Gastroesophageal sphincter (tissue), 4 donors: ENCODE data around the gene ITGAL. TPM values are rescaled to one million over a fixed set of nuclear protein-coding genes. Genes with fewer than 3 reads are reported as not detected.

Experiments
- ATAC-seq: fragments of 150-250 bp; one replicate; pipeline ENCODE4 v1.9.1; 2016; ENCODE audit warnings: mild to moderate bottlenecking, moderate library complexity
- H3K27ac ChIP-seq, 4 donors: fragments of 200-600 bp; sonication (generic) in 3 of 4; 1 replicate in 3 of 4; 2 replicates in 1 of 4; pipeline ENCODE4 v1.5.1; 2016 to 2019
- H3K27me3 ChIP-seq: fragments of 200-600 bp; sonication (generic); one replicate; pipeline ENCODE4 v1.5.1; 2019
- H3K36me3 ChIP-seq, 2 donors: fragments of 200-600 bp; sonication (generic); one replicate each; pipeline ENCODE4 v1.5.1; 2019; ENCODE audit warnings: control low read depth in 1 of 2
- H3K4me1 ChIP-seq, 3 donors: fragments of 200-600 bp; sonication (generic); 1 replicate in 2 of 3; 2 replicates in 1 of 3; pipeline ENCODE4 v1.5.1; 2016 to 2019; ENCODE audit warnings: control low read depth in 2 of 3
- H3K4me3 ChIP-seq, 2 donors: fragments of 200-600 bp; sonication (generic); one replicate each; pipeline ENCODE4 v1.5.1; 2019; ENCODE audit warnings: mild to moderate bottlenecking in 1 of 2, moderate library complexity in 1 of 2
- H3K9me3 ChIP-seq, 3 donors: fragments of 200-600 bp; sonication (generic); one replicate each; pipeline ENCODE4 v1.5.1; 2017 to 2019; ENCODE audit warnings: control low read depth in 2 of 3
- CTCF ChIP-seq, 4 experiments: fragments of 200-600 bp in 2 of 4; fragments of 450-650 bp in 2 of 4; sonication (generic) in 1 of 4; IDR thresholded peaks; one replicate each; pipeline ENCODE4 v1.5.1; 2017 to 2019; ENCODE audit warnings: antibody characterized with exemption in 4 of 4, mild to moderate bottlenecking in 2 of 4, moderate library complexity in 2 of 4
- EP300 ChIP-seq: sonication (generic); formaldehyde crosslinking; IDR thresholded peaks from one replicate; pipeline ENCODE4 v1.6.1; 2017; ENCODE audit warnings: antibody characterized with exemption, mild to moderate bottlenecking
- POLR2A ChIP-seq, 2 donors: fragments of 450-650 bp; IDR thresholded peaks; one replicate each; pipeline ENCODE4 v1.6.1; 2017; ENCODE audit warnings: antibody characterized with exemption in 2 of 2, mild to moderate bottlenecking in 2 of 2, moderate library complexity in 1 of 2
- POLR2AphosphoS5 ChIP-seq: sonication (generic); formaldehyde crosslinking; IDR thresholded peaks from one replicate; pipeline ENCODE4 v1.6.1; 2017; ENCODE audit warnings: antibody characterized with exemption
- WGBS, 2 donors: methylation state at CpG; one replicate each; pipeline ENCODE4 v1.1.5; 2018; ENCODE audit warnings: low coverage in 1 of 2; 5-methylcytosine and 5-hydroxymethylcytosine counted together
- total RNA-seq, 4 donors: library from RNA; depleted of rRNA; stranded (reverse); fragments of >200 nt; gene quantifications; one replicate each; pipeline ENCODE4 v1.1.0, GENCODE V29; 2016

ITGAL gene
- total RNA-seq, 4 donors from 2014 or later, result 0.30 to 4.2 (median 0.97) TPM

- 56 to 59% methylated on average over 5 to 6 of the region's 11 CpGs for WGBS, 2 donors
These were observed 16.4 kb downstream of the ITGAL start for GRCh38 chr16:30488764-30489605.

GRCh38 chr16:30490210-30490609 is 17.7 kb downstream of the ITGAL start:
- Histone ChIP-seq H3K27me3 (peaks cover 31% of the 10 kb centered on the region), H3K27ac (no peak overlapping the region), H3K4me3 (no peak overlapping the region), H3K9me3 (no peaks in the 10 kb centered on the region), H3K4me1 (no peaks in the 10 kb centered on the region), H3K36me3 (no peaks in the 10 kb centered on the region)
- ATAC-seq, result no peak
- TF ChIP-seq CTCF (IDR thresholded peaks at IDR 0.05) (no peak), EP300 (no peak), POLR2A (IDR thresholded peaks at IDR 0.05) (no peak), POLR2AphosphoS5 (no peak)
- 68 to 75% methylated on average over 5 to 6 of the region's 6 CpGs for WGBS, 2 donors

More at GRCh38 chr16:30488764-30489605, 16.4 kb downstream of the ITGAL start:
- Histone ChIP-seq H3K27me3 (peaks cover 23% of the 10 kb centered on the region), H3K36me3 (no peaks in the 10 kb centered on the region), H3K27ac (no peak overlapping the region), H3K4me1 (no peaks in the 10 kb centered on the region), H3K4me3 (no peak overlapping the region), H3K9me3 (no peaks in the 10 kb centered on the region)
- no peak for ATAC-seq
- no peak for TF ChIP-seq POLR2AphosphoS5
- no peak for TF ChIP-seq EP300
- TF ChIP-seq POLR2A (IDR thresholded peaks at IDR 0.05), result no peak
- no peak for TF ChIP-seq CTCF (IDR thresholded peaks at IDR 0.05)

- H3K27me3 ChIP-seq, result peaks cover 41% of the 10 kb centered on the region
- H3K36me3 ChIP-seq, result no peaks in the 10 kb centered on the region
- no peak overlapping the region for H3K27ac ChIP-seq
- H3K9me3 ChIP-seq, result no peaks in the 10 kb centered on the region
- no peak for ATAC-seq
- TF ChIP-seq POLR2A (IDR thresholded peaks at IDR 0.05) (no peak), CTCF (IDR thresholded peaks at IDR 0.05) (no peak), EP300 (no peak), POLR2AphosphoS5 (no peak)
- no peaks in the 10 kb centered on the region for H3K4me1 ChIP-seq
- WGBS, 2 donors, result 85 to 94% methylated on average over 3 to 4 of the region's 4 CpGs
- no peak overlapping the region for H3K4me3 ChIP-seq
These were observed 18.7 kb downstream of the ITGAL start for GRCh38 chr16:30491229-30491628.

- H3K4me3 ChIP-seq, result no peak overlapping the region
- ATAC-seq, result no peak
These were observed 19.3 kb downstream of the ITGAL start for GRCh38 chr16:30491744-30492308.

More at GRCh38 chr16:30491744-30492308, 19.3 kb downstream of the ITGAL start:
- H3K4me1 ChIP-seq, result no peaks in the 10 kb centered on the region
- 23 to 55% methylated on average over 4 to 5 of the region's 6 CpGs for WGBS, 2 donors
- no peaks in the 10 kb centered on the region for H3K36me3 ChIP-seq
- no peak for TF ChIP-seq POLR2AphosphoS5
- no peak for TF ChIP-seq CTCF (IDR thresholded peaks at IDR 0.05)
- TF ChIP-seq EP300, result no peak
- TF ChIP-seq POLR2A (IDR thresholded peaks at IDR 0.05), result no peak
- peaks cover 42% of the 10 kb centered on the region for H3K27me3 ChIP-seq
- no peaks in the 10 kb centered on the region for H3K9me3 ChIP-seq
- H3K27ac ChIP-seq, result no peak overlapping the region
